Activated T-cell treated with anti-CD3 and anti-CD28 coated beads for 4 hours (primary cell): ENCODE data around the gene CALML5.
"Not testable (repeated sequence)": the region's sequence is repeated elsewhere in the genome, so short reads cannot be mapped to it uniquely, and the experiment has no call there.

Experiments used
- DNase-seq: peaks from one replicate; pipeline ENCODE4 v3.0.0-alpha.2; 2020

CALML5 gene

DNA sequence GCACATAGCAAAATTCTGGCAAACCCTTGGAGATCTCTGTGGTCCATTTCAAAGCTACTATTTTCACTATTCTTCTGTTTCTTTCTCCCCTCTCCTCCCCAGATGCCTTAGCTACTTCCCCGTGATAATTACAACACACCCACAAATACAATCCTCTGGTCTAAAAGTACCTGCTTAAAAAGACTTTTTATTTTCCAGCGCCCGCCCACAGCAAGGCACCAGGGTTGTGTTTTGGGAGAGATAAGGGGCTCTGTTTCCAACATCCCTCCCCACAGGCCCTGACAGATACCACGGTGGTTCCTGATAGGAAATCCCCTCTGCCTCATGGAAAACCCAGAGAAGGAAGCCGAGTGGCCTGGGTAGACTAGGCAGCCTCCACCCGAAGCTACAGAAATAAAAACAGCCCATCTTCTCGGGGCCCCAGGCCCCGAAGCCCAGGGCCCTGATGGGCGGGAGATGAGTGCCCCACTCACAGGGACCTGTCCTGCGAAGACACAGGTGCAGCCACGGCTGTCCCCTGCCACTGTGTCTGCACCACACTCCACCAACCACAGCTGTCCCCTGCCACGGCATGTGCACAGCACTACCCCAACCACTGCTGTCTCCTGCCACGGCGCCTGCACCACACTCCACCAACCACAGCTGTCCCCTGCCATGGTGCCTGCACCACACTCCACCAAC is 19.7 kb downstream of the CALML5 start:
- DNase-seq, result no peak

GRCh38 chr10:5478694-5479305 is 20.6 kb downstream of the CALML5 start:
- DNase-seq, result no peak

GRCh38 chr10:5477948-5478693 is 21.2 kb downstream of the CALML5 start:
- no peak for DNase-seq

DNA sequence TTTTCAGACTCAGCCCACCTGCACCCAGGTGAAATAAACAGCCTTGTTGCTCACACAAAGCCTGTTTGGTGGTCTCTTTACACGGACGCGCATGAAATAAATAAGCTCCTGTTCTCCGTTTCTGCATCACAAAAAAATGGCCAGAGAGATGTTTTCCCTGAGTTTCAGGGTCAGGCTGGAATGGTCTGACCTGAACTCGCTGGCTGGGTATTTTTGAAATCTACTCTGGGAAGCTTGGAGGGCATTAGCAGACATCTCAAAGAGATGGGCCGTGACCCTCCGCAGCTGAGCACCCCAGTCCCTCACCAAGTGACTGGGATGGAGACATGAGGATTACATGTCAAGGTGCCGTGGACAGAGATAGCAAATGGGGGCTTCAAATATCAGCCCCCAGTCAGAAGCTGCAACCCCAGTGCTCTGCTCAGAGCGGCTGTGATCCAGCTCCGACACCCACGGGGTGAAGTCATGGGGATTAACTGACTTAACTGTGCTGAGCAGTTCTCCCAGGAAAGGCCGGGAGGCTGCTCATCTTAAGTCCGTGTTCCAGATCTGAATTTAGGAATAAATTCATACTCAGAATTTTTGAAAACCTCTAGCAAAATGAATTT is 22.3 kb downstream of the CALML5 start:
- no peak for DNase-seq

GRCh38 chr10:5475974-5476807 is 23.2 kb downstream of the CALML5 start:
- not testable (repeated sequence) for DNase-seq

DNA sequence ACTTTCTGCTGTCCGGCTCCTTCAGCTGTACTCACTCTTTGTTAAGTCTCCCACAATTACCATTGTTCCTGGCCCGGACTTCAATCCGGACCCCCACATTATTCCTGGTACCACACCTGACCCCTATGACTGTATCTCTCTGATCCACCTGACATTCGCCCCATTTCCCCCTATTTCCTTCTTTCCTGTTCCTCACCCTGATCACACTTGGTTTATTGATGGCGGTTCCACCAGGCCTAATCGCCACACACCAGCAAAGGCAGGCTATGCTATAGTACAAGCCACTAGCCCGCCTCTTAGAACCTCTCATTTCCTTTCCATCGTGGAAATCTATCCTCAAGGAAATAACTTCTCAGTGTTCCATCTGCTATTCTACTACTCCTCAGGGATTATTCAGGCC is 24.3 kb downstream of the CALML5 start:
- DNase-seq, result not testable (repeated sequence)

GRCh38 chr10:5474642-5475041 is 24.7 kb downstream of the CALML5 start:
- DNase-seq, result not testable (repeated sequence)

DNA sequence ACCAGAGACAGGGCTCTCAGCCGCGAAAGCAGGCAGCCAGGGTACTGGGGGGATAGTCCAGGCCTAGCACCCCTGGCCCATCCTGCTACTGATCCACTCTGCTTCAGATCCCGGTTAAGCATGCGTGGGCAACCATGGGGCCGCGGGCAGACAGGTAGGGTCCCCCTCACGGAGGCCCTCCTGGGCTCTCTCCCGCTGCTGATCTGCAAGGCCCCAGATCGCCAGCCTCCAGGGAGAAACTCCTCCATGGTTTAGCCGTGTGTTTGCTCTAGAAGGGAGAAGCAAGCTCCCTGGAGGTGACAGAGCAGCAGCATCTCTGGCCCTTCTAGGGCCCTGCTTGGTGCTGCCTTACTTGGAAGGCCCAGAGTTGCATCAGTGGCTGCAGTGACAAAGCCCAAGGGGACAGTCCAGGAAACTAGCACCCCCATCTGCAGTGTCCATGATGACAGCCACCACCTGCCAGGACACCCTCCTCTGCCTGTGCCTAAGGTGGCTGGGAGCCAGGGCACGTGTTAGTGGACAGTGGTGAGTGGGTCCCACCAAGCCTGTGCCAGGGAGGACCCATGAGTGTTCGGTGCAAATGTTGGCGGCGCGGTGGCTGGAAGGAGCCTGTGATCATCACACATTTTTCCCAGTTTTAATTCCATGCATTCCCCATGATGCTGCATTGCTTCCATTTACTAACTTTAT is 29.2 kb downstream of the CALML5 start:
- DNase-seq, result no peak

- no peak for DNase-seq
Observed at GRCh38 chr10:5469353-5470061, 29.9 kb downstream of the CALML5 start.

GRCh38 chr10:5468262-5469106 is 30.9 kb downstream of the CALML5 start:
- no peak for DNase-seq

DNA sequence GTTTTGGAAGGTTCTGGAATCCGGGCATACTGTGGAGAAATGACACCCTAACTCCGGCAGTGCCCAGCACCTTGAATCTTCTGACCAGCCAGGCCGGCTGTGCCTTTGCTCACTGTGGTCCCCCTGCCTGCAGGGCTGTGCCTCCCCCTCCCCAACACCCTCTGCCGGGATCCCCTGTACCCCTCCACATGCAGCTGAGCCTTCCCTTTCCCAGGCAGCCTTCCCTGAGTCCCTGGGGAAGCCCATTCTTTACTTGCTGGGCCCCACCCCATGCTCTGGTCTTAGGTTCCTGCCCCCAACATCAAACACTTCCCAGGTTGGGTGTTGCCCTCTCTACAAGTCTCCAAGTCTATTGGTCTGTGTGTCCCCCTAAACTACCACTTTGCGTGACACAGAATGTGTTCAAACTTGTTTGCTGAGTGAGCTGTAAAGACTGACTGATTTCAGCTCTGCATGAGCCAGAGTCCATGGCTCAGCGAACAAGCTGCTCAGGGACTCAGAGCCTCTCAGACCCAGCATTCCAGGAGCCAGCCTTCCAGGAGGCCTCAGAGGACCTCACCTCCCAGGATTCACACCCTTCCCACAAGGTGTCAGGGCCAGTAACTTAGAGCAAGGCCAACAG is 31.6 kb downstream of the CALML5 start:
- DNase-seq, result no peak

DNA sequence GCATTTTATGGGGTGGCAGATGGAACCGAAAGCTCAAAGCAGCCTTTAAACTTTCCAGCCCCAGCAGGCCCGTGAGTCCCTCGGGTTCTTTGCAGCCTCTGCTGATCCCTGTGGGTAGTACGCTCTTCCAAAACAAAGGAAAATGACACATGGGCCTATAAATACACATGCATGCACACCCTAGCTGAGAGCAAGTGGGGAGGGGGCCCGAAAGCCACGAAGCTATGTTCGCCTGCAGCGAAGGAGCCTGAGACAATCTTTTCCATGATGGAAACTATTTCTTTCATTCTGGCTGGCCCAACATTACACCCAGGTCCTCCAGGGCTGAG is 32.2 kb downstream of the CALML5 start:
- DNase-seq, result no peak

DNA sequence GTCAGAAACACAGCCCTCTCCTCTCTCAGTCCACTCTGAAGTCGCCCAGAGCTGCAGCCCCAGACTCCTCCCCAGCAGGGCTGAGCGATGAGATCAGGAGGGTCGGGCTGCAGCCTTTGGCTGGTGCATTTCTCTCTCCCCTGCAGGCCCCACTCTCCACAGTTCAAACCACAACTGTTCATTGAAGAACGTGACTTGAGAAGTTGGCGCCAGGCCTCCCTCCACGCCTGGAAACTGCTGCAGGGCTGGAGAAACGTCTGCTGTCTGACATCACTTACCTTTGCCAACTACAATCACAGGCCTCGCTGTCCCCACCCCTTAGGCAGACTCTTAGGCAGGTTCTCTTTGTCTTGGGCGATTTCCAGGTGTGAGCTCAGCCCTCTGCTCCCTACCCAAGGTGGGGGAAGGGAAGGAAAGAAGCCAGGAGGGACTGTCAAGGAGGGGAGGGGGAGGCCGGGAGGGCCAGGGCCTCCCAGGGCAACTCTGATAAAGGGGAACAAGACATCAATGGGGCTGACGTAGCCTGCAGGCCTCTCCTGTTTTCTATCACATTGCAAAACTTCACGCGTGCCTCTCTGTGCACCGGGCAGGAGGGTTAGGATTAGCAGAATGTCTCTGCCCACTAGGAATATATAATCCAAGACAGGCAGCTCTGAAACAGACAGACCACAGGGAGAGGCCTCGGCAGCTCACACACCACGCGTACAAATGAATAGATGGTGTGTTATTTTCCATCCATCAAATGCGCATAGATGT is 32.7 kb downstream of the CALML5 start:
- DNase-seq, result no peak

- DNase-seq, result no peak
Observed at GRCh38 chr10:5465976-5466450, 33.4 kb downstream of the CALML5 start.

DNA sequence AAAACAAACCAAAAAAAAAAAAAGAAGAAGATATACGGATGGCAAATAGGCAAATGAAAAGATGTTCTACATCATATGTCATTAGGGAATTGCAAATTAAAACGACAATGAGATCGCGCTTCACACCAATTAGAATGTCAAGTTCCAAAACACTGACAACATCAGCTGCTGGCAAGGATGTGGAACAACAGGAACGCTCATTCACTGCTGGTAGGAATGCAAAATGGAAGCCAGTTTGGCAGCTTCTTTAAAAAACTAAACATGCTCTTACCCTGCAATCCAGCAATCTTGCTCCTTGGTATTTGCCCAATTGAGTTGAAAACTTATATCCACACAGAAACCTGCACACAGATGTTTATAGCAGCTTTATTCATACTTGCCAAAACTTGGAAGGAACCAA is 34.8 kb downstream of the CALML5 start:
- no peak for DNase-seq

GRCh38 chr10:5462841-5463293 is 36.5 kb downstream of the CALML5 start:
- DNase-seq, result no peak

GRCh38 chr10:5461914-5462840 is 37.2 kb downstream of the CALML5 start:
- DNase-seq, result no peak

DNA sequence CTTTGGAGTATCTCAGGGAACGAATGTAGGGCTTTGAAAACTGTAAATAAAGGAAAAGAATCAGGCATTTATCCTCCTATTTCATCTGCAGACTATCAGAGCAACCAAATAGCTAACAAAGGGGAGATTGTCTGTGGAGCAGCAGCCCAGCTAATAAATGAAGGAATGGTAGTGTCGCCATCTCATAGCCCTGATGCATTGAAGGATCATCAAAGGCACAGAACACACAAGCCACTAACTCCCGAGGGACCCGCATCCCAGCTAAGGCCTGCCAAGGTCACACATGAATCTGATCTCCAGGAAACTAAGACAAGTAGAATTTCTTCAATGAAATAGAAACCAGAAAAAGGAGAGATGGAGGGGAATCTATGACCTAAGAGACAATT is 38.2 kb downstream of the CALML5 start:
- no peak for DNase-seq
